ENCODE measurements around the gene C1orf56.
A peak's percentile ranks its signal among the peaks of the same experiment; 100 is the strongest.

The C1orf56 gene

GRCh38 chr1:151048645-151049032 lies 1.1 kb downstream of the C1orf56 start:
- Histone ChIP-seq H3F3A (ENCODE audit: control insufficient read depth, insufficient read depth) (peaks cover 38% of the 10 kb centered on the region), H3K9me2 (replicated peaks; ENCODE audit: control insufficient read depth, low read length) (no peaks in the 10 kb centered on the region), H3K27ac (ENCODE audit: low read depth, low read length) (no peak overlapping the region), H3K27me3 (ENCODE audit: control insufficient read depth, low read length) (no peaks in the 10 kb centered on the region), H3K4me2 (ENCODE audit: low read length) (peak overlapping the region; percentile 92), H3K79me2 (ENCODE audit: control insufficient read depth, low read length) (no peaks in the 10 kb centered on the region), H3K4me1 (ENCODE audit: control insufficient read depth, low read length) (peaks cover 17% of the 10 kb centered on the region), H3K9me3 (ENCODE audit: control insufficient read depth, insufficient read depth, low read length) (no peaks in the 10 kb centered on the region), H3K36me3 (ENCODE audit: control insufficient read depth, low read length) (peaks cover 31% of the 10 kb centered on the region), H3K4me3 (ENCODE audit: low read length) (peak overlapping the region; percentile 87), H4K20me1 (ENCODE audit: control insufficient read depth, insufficient read depth, low read depth, low read length) (peaks cover 2% of the 10 kb centered on the region; the same call in 1 of the 2 replicates)
- TF ChIP-seq CTCF (IDR thresholded peaks at IDR 0.05; ENCODE audit: low read depth, low read length, poor library complexity, severe bottlenecking) (no peak), EZH2phosphoT487 (IDR thresholded peaks at IDR 0.05; ENCODE audit: borderline replicate concordance, low read length) (no peak)

GRCh38 chr1:151049458-151049857 lies 1.9 kb downstream of the C1orf56 start:
- TF ChIP-seq CTCF (IDR thresholded peaks at IDR 0.05; ENCODE audit: low read depth, low read length, poor library complexity, severe bottlenecking): no peak
- TF ChIP-seq EZH2phosphoT487 (IDR thresholded peaks at IDR 0.05; ENCODE audit: borderline replicate concordance, low read length): no peak
- Histone ChIP-seq H3K79me2 (ENCODE audit: control insufficient read depth, low read length) (no peaks in the 10 kb centered on the region), H3K9me3 (ENCODE audit: control insufficient read depth, insufficient read depth, low read length) (no peaks in the 10 kb centered on the region), H3K9me2 (replicated peaks; ENCODE audit: control insufficient read depth, low read length) (no peaks in the 10 kb centered on the region), H3K27ac (ENCODE audit: low read depth, low read length) (no peak overlapping the region), H3K36me3 (ENCODE audit: control insufficient read depth, low read length) (peaks cover 40% of the 10 kb centered on the region), H3K27me3 (ENCODE audit: control insufficient read depth, low read length) (no peaks in the 10 kb centered on the region), H3K4me3 (ENCODE audit: low read length) (no peak overlapping the region), H3K4me2 (ENCODE audit: low read length) (no peak overlapping the region), H3K4me1 (ENCODE audit: control insufficient read depth, low read length) (peaks cover 17% of the 10 kb centered on the region), H4K20me1 (ENCODE audit: control insufficient read depth, insufficient read depth, low read depth, low read length) (peaks cover 2% of the 10 kb centered on the region; the same call in 1 of the 2 replicates), H3F3A (ENCODE audit: control insufficient read depth, insufficient read depth) (peaks cover 38% of the 10 kb centered on the region)

- no peak for TF ChIP-seq EZH2phosphoT487 (IDR thresholded peaks at IDR 0.05; ENCODE audit: borderline replicate concordance, low read length)
- TF ChIP-seq CTCF (IDR thresholded peaks at IDR 0.05; ENCODE audit: low read depth, low read length, poor library complexity, severe bottlenecking): no peak
- H3K79me2 ChIP-seq (ENCODE audit: control insufficient read depth, low read length): no peaks in the 10 kb centered on the region
- H3F3A ChIP-seq (ENCODE audit: control insufficient read depth, insufficient read depth): peaks cover 40% of the 10 kb centered on the region
- no peak overlapping the region for H3K4me2 ChIP-seq (ENCODE audit: low read length)
- H3K9me3 ChIP-seq (ENCODE audit: control insufficient read depth, insufficient read depth, low read length): no peaks in the 10 kb centered on the region
- no peaks in the 10 kb centered on the region for H3K9me2 ChIP-seq (replicated peaks; ENCODE audit: control insufficient read depth, low read length)
- no peak overlapping the region for H3K27ac ChIP-seq (ENCODE audit: low read depth, low read length)
- H3K4me3 ChIP-seq (ENCODE audit: low read length): no peak overlapping the region
- H3K36me3 ChIP-seq (ENCODE audit: control insufficient read depth, low read length): peaks cover 47% of the 10 kb centered on the region
- H3K27me3 ChIP-seq (ENCODE audit: control insufficient read depth, low read length): no peaks in the 10 kb centered on the region
- peaks cover 17% of the 10 kb centered on the region for H3K4me1 ChIP-seq (ENCODE audit: control insufficient read depth, low read length)
- peaks cover 2% of the 10 kb centered on the region; the same call in 1 of the 2 replicates for H4K20me1 ChIP-seq (ENCODE audit: control insufficient read depth, insufficient read depth, low read depth, low read length)
Measured at GRCh38 chr1:151050051-151050688, 2.6 kb downstream of the C1orf56 start.

Measured in DOHH2 (cell line).